Stimulated activated CD4-positive, alpha-beta T cell treated with anti-CD3 and anti-CD28 coated beads, Interleukin-12 subunit alpha, Interleukin-12 subunit beta, amount 100 ng/mL, for 24 hours (primary cell): ENCODE measurements around the gene PFDN1.
"Not testable (repeated sequence)": the region's sequence is repeated elsewhere in the genome, so short reads cannot be mapped to it uniquely, and the experiment has no call there.

Experiments
- DNase-seq, 2 experiments: peaks; one replicate each; pipeline ENCODE4 v3.0.0-alpha.2; 2020; ENCODE audit warnings: low read depth in 2 of 2

The PFDN1 gene

GRCh38 chr5:140302786-140303639, at the start of gene PFDN1:
Gene PFDN1, minus strand, starts transcription at chr5:140303101. Its CDS starts 28 bp downstream, at chr5:140303073.
- peak; percentile 80 to 87 for DNase-seq

GRCh38 chr5:140351609-140352334, 48.9 kb upstream of the PFDN1 start:
- DNase-seq = no peak

GRCh38 chr5:140349244-140349643, 46.3 kb upstream of the PFDN1 start:
- DNase-seq = no peak

- DNase-seq = no peak
Measured at GRCh38 chr5:140348104-140348503, 45.2 kb upstream of the PFDN1 start.

- DNase-seq = no peak
Measured at GRCh38 chr5:140347360-140347759, 44.5 kb upstream of the PFDN1 start.

- peak; percentile 21 to 46 for DNase-seq
Measured at GRCh38 chr5:140346348-140347221, 43.7 kb upstream of the PFDN1 start, which contains the start of gene HBEGF. Gene HBEGF, minus strand, starts transcription at chr5:140346603. Its CDS starts 275 bp downstream, at chr5:140346328.

- DNase-seq = no peak
Measured at GRCh38 chr5:140345919-140346347, 43.0 kb upstream of the PFDN1 start.

GRCh38 chr5:140344683-140345423, 42.0 kb upstream of the PFDN1 start:
- DNase-seq = no peak

GRCh38 chr5:140343849-140344248, 40.9 kb upstream of the PFDN1 start:
- not testable (repeated sequence) for DNase-seq

GRCh38 chr5:140342896-140343295, 40.0 kb upstream of the PFDN1 start:
- DNase-seq = no peak

- DNase-seq = no peak
Measured at GRCh38 chr5:140342287-140342686, 39.4 kb upstream of the PFDN1 start.

GRCh38 chr5:140341591-140341990, 38.7 kb upstream of the PFDN1 start:
- DNase-seq = no peak

GRCh38 chr5:140340605-140341121, 37.8 kb upstream of the PFDN1 start:
- no peak for DNase-seq

- no peak for DNase-seq
Measured at GRCh38 chr5:140339636-140340035, 36.7 kb upstream of the PFDN1 start.

GRCh38 chr5:140338908-140339307, 36.0 kb upstream of the PFDN1 start:
- no peak for DNase-seq

GRCh38 chr5:140338336-140338735, 35.4 kb upstream of the PFDN1 start:
- no peak for DNase-seq

GRCh38 chr5:140337880-140338279, 35.0 kb upstream of the PFDN1 start:
- DNase-seq = no peak

GRCh38 chr5:140336388-140336787, 33.5 kb upstream of the PFDN1 start:
- DNase-seq = no peak

- DNase-seq = no peak
Measured at GRCh38 chr5:140331638-140332037, 28.7 kb upstream of the PFDN1 start.

GRCh38 chr5:140329739-140330481, 27.0 kb upstream of the PFDN1 start:
- DNase-seq = no peak
